PFSK-1 (cell line): ENCODE data around the gene SLCO2B1.

Experiments
- FOXP2 ChIP-seq: optimal IDR thresholded peaks from 2 replicates; pipeline ENCODE3; 2011; ENCODE audit warnings: borderline replicate concordance, control low read depth, inconsistent platforms; ENCODE audit not compliant: insufficient read depth; ENCODE audit errors: extremely low read length, extremely low read depth
- POLR2AphosphoS5 ChIP-seq: IDR thresholded peaks from 2 replicates; pipeline ENCODE4 v1.6.1; 2012; ENCODE audit warnings: low read depth, mild to moderate bottlenecking, control low read depth, low read length, moderate library complexity
- REST ChIP-seq, 2 experiments: IDR thresholded peaks; 2 replicates each; pipeline versions ENCODE4 v1.6.1 to v1.8.0; 2011 to 2012; ENCODE audit warnings: low read depth in 2 of 2, low read length in 2 of 2, control low read depth in 1 of 2, inconsistent platforms in 1 of 2, mild to moderate bottlenecking in 1 of 2, moderate library complexity in 1 of 2; ENCODE audit not compliant: insufficient read depth in 1 of 2
- SIN3A ChIP-seq: IDR thresholded peaks from 2 replicates; pipeline ENCODE4 v1.6.1; 2012; ENCODE audit warnings: mild to moderate bottlenecking, low read length, moderate library complexity, borderline replicate concordance; ENCODE audit not compliant: insufficient read depth
- TAF1 ChIP-seq: IDR thresholded peaks from 2 replicates; pipeline ENCODE4 v1.6.1; 2012; ENCODE audit warnings: low read length, control low read depth, borderline replicate concordance; ENCODE audit not compliant: insufficient read depth

Gene SLCO2B1

DNA sequence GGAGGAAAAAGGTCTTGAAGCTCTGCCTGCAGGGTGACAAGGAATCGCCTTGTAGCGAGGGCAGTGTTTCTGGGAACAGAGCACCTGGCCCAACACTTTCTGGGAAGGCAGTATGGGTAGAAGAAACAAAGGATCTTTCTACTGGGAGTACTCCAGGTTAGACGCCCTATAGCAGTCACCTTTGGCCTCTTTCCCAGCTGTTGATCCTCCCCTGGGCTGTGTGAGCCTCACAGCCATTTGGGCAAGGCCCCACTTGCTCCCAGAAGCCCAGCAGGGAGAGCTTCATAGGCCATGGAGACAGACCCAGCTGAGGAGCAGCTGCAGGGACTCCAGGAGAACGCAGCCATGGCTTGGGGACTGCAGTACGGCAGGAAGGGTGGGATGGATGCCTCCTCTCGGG, 1.2 kb downstream of the SLCO2B1 start:
- TF ChIP-seq TAF1 (no peak), POLR2AphosphoS5 (no peak), FOXP2 (no peak), SIN3A (no peak), REST (IDR thresholded peaks at IDR 0.05; ENCODE audit: insufficient read depth in 1 of 2, low read depth in 2 of 2, low read length in 2 of 2) (no peak)

- TF ChIP-seq TAF1 (no peak), REST (IDR thresholded peaks at IDR 0.05; ENCODE audit: insufficient read depth in 1 of 2, low read depth in 2 of 2, low read length in 2 of 2) (no peak), POLR2AphosphoS5 (no peak), FOXP2 (no peak), SIN3A (no peak)
These were observed 1.9 kb downstream of the SLCO2B1 start for GRCh38 chr11:75152651-75153427.

DNA sequence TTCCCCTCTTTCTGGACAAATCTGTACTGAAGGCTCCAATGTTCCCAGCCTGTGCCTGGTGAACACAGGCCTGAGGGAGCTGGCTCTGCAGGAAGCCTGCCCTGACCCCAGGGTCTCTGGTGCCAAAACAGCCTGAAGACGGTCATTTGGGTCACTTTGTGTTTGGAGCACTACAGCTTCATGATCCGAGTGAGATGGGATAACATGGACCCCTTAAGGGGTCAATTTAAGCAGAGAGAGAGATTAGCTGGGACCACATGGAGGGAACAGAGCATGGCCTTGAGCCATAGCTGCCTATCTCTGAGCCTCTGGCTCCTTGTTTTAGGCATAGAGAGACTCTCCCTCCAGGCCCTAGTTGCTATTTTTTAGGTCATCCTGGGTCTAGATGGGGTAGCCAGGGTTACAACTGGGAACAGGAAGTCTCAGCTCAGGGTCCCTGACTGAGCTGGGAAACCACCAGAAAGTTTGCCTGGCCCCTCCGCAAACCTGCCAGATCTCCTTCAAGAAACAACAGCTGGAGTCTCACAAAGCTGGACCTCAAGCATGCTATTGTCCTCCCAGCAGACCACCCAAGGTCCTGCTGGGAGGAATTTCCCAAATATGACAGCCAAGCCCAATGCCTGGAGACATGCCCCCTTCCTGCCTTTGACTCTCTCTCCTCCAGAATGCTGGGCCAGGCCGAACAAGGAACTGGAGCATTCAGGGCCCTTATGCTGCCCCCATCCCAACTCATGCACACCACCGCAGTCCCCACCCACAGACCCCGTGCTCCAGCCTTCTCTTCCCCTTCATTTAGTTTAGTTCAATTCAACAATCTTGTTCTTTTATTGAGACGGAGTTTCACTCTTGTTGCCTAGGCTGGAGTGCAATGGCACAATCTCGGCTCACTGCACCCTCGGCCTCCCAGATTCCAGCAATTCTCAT, 4.0 kb downstream of the SLCO2B1 start:
- no peak for TF ChIP-seq SIN3A
- no peak for TF ChIP-seq REST (IDR thresholded peaks at IDR 0.05; ENCODE audit: insufficient read depth in 1 of 2, low read depth in 2 of 2, low read length in 2 of 2)
- no peak for TF ChIP-seq FOXP2
- TF ChIP-seq POLR2AphosphoS5, result no peak
- no peak for TF ChIP-seq TAF1

- no peak for TF ChIP-seq REST (IDR thresholded peaks at IDR 0.05; ENCODE audit: insufficient read depth in 1 of 2, low read depth in 2 of 2, low read length in 2 of 2)
- TF ChIP-seq TAF1, result no peak
- no peak for TF ChIP-seq FOXP2
- no peak for TF ChIP-seq SIN3A
- TF ChIP-seq POLR2AphosphoS5, result no peak
These were observed 4.9 kb downstream of the SLCO2B1 start for GRCh38 chr11:75155570-75156422.
